Neuronal stem cell (in vitro differentiated cells): Measurements from ENCODE around the gene OR5K2. TPM values are rescaled to one million over a fixed set of nuclear protein-coding genes. Genes with fewer than 3 reads are reported as not detected.

Experiments
- DNase-seq: peaks from one replicate; pipeline ENCODE4 v3.0.0-alpha.2; 2013; ENCODE audit warnings: low spot score
- H2AFZ ChIP-seq: one replicate; pipeline ENCODE4 v1.6.1; 2013; ENCODE audit warnings: mild to moderate bottlenecking, low read length, inconsistent platforms
- H2AK5ac ChIP-seq: 2 replicates; pipeline ENCODE4 v1.6.1; 2013; ENCODE audit warnings: low read depth, mild to moderate bottlenecking, inconsistent platforms, low read length, moderate library complexity, mixed read lengths
- H2BK120ac ChIP-seq: 2 replicates; pipeline ENCODE4 v1.6.1; 2013; ENCODE audit warnings: low read depth, mild to moderate bottlenecking, inconsistent platforms, low read length, moderate library complexity, mixed read lengths
- H2BK12ac ChIP-seq: one replicate; pipeline ENCODE4 v1.6.1; 2013; ENCODE audit warnings: low read length, inconsistent platforms
- H2BK15ac ChIP-seq: 2 replicates; pipeline ENCODE4 v1.6.1; 2013; ENCODE audit warnings: mild to moderate bottlenecking, low read length, inconsistent platforms, mixed read lengths
- H2BK5ac ChIP-seq: one replicate; pipeline ENCODE4 v1.6.1; 2013; ENCODE audit warnings: inconsistent platforms, mild to moderate bottlenecking, low read length, moderate library complexity
- H3K14ac ChIP-seq: one replicate; pipeline ENCODE4 v1.6.1; 2013; ENCODE audit warnings: low read length, inconsistent platforms
- H3K18ac ChIP-seq: 2 replicates; pipeline ENCODE4 v1.6.1; 2013; ENCODE audit warnings: low read length, inconsistent platforms
- H3K23ac ChIP-seq: 2 replicates; pipeline ENCODE4 v1.6.1; 2013; ENCODE audit warnings: low read depth, mild to moderate bottlenecking, mixed read lengths, low read length, inconsistent platforms; ENCODE audit not compliant: poor library complexity
- H3K27ac ChIP-seq: replicated peaks from 3 replicates; pipeline ENCODE4 v1.5.1; 2013; ENCODE audit warnings: low read length, inconsistent platforms
- H3K27me3 ChIP-seq, 3 experiments: 2 replicates each; pipeline ENCODE4 v1.6.1; 2013; ENCODE audit warnings: low read length in 3 of 3, mild to moderate bottlenecking in 2 of 3, inconsistent platforms in 1 of 3, low read depth in 1 of 3, mixed read lengths in 1 of 3, moderate library complexity in 1 of 3; ENCODE audit not compliant: control insufficient read depth in 3 of 3, insufficient read depth in 3 of 3
- H3K36me3 ChIP-seq, 2 donors: replicated peaks in 1 of 2; 2 replicates each; pipeline ENCODE4 v1.6.1; 2013; ENCODE audit warnings: low read length in 2 of 2; ENCODE audit not compliant: control insufficient read depth in 2 of 2, insufficient read depth in 2 of 2
- H3K4ac ChIP-seq: 2 replicates; pipeline ENCODE4 v1.6.1; 2013; ENCODE audit warnings: inconsistent platforms, mild to moderate bottlenecking, low read length, moderate library complexity
- H3K4me1 ChIP-seq, 2 donors: 1 replicate in 1 of 2; 2 replicates in 1 of 2; pipeline ENCODE4 v1.6.1; 2013; ENCODE audit warnings: low read length in 2 of 2, low read depth in 1 of 2; ENCODE audit not compliant: control insufficient read depth in 2 of 2, insufficient read depth in 1 of 2
- H3K4me2 ChIP-seq: one replicate; pipeline ENCODE4 v1.6.1; 2013; ENCODE audit warnings: mild to moderate bottlenecking, low read length, inconsistent platforms; ENCODE audit not compliant: insufficient read depth, poor library complexity, severe bottlenecking
- H3K4me3 ChIP-seq, 2 donors: 2 replicates each; pipeline ENCODE4 v1.5.1; 2013; ENCODE audit warnings: low read length in 2 of 2, mild to moderate bottlenecking in 2 of 2, inconsistent platforms in 1 of 2, moderate library complexity in 1 of 2
- H3K79me1 ChIP-seq: one replicate; pipeline ENCODE4 v1.6.1; 2013; ENCODE audit warnings: low read depth, mild to moderate bottlenecking, inconsistent platforms, low read length, moderate library complexity
- H3K9ac ChIP-seq: one replicate; pipeline ENCODE4 v1.6.1; 2013; ENCODE audit warnings: mild to moderate bottlenecking, low read depth, low read length, inconsistent platforms; ENCODE audit not compliant: poor library complexity
- H3K9me3 ChIP-seq, 2 donors: replicated peaks in 1 of 2; 2 replicates each; pipeline versions ENCODE3 to v1.6.1; 2013; ENCODE audit warnings: low read length in 2 of 2, mild to moderate bottlenecking in 2 of 2, inconsistent platforms in 1 of 2, low read depth in 1 of 2, mixed read lengths in 1 of 2, moderate library complexity in 1 of 2; ENCODE audit not compliant: control insufficient read depth in 2 of 2, insufficient read depth in 1 of 2
- H4K8ac ChIP-seq: one replicate; pipeline ENCODE4 v1.6.1; 2013; ENCODE audit warnings: low read depth, mild to moderate bottlenecking, inconsistent platforms, low read length, moderate library complexity
- H4K91ac ChIP-seq: one replicate; pipeline ENCODE4 v1.6.1; 2013; ENCODE audit warnings: low read length, low read depth, mild to moderate bottlenecking, inconsistent platforms; ENCODE audit not compliant: poor library complexity
- WGBS, 2 donors: extraction: QIAGEN DNeasy Blood & Tissue Kit; methylation state at CpG; one replicate each; pipeline ENCODE4 v1.1.7; 2013; ENCODE audit warnings: missing lambda C conversion rate in 2 of 2, mixed read lengths in 1 of 2; ENCODE audit not compliant: insufficient read length in 2 of 2, insufficient replicate concordance in 1 of 2; ENCODE audit errors: extremely low coverage in 2 of 2; 5-methylcytosine and 5-hydroxymethylcytosine counted together
- polyA plus RNA-seq, 2 experiments: library from polyadenylated mRNA; stranded (reverse); fragments of 200-250 nt; gene quantifications; one replicate each; pipeline ENCODE4 v1.2.3, GENCODE V29; 2013

The OR5K2 gene
- polyA plus RNA-seq (2013, experiment 1 of 2): not detected
- not detected for polyA plus RNA-seq (2013, experiment 2 of 2)

DNA sequence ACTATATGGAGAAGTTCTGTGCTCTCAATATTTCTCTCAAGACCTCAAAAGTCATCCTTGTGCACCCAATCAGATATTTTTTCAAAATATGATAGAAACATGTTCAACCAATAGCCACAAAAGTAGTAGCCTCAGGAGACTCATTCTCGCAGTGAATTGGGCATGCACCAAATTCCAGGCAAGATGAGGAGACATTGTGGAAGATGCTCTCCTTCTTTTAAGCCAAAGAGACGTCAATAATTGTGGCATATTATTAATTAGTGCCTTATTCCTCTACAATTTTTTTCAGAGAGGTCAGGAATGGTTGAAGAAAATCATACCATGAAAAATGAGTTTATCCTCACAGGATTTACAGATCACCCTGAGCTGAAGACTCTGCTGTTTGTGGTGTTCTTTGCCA lies at the start of gene OR5K2:
Gene OR5K2, plus strand, starts transcription at position 301 of the 400 bp plus-strand sequence. Its CDS starts 0 bp downstream, at position 301.
- no CpG with 5 or more reads among the region's 2 CpGs for whole genome bisulfite sequencing, 2 donors
- no peak within 1 kb of the TSS for H3K23ac ChIP-seq
- H3K4me3 ChIP-seq: no peak within 1 kb of the TSS

DNA sequence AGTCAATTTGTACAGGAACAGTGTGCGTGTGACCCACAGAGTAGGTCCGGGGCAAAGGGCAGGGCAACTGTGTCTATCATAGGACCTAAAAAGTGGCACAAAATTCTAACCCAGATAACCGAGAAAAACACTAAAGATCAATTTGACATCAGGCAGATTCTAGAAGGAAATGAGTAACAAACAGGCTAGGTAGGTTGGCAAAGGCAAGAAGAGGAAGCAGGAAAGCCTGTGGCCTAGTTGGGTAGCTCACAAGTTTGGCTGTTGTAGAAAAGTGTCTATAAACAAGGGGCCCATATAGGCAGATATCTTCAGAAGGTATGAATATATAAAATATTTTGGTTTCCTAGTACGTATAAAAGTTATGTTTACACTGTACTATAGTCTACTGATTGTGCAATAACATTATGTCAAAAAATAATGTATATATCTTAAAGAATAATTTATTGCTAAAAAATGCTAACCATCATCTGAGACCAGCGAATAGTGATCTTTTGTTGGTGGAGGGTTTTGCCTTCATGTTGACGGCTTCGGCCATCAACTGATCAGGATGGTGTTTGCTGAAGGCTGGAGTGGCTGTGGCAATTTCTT lies 47.8 kb upstream of the OR5K2 start:
- no peak overlapping the region for H2AK5ac ChIP-seq
- no peaks in the 10 kb centered on the region for H3K9me3 ChIP-seq
- no peak overlapping the region for H3K9ac ChIP-seq
- H3K14ac ChIP-seq: no peak overlapping the region
- H3K4me2 ChIP-seq: no peak overlapping the region
- no peak overlapping the region for H4K8ac ChIP-seq
- H2BK15ac ChIP-seq: no peak overlapping the region
- no peak overlapping the region for H3K23ac ChIP-seq
- H2BK5ac ChIP-seq: no peak overlapping the region
- no CpG with 5 or more reads among the region's 7 CpGs for WGBS, 2 donors
- H3K36me3 ChIP-seq: no peaks in the 10 kb centered on the region
- H4K91ac ChIP-seq: no peak overlapping the region
- no peak overlapping the region for H3K27ac ChIP-seq
- H3K18ac ChIP-seq: no peak overlapping the region
- H2AFZ ChIP-seq: no peak overlapping the region
- H2BK120ac ChIP-seq: no peak overlapping the region
- no peak overlapping the region for H3K4me3 ChIP-seq
- no peak overlapping the region for H3K4ac ChIP-seq
- no peaks in the 10 kb centered on the region for H3K79me1 ChIP-seq
- H3K27me3 ChIP-seq: no peaks in the 10 kb centered on the region
- H2BK12ac ChIP-seq: no peak overlapping the region
- no peak for DNase-seq
- peaks cover 4% of the 10 kb centered on the region in 2 donors for H3K4me1 ChIP-seq

More for the DNA sequence above, at the start of gene OR5K2:
- Histone ChIP-seq H3K4me1 (no peaks in the 10 kb centered on the region), H3K36me3 (no peaks in the 10 kb centered on the region), H3K27ac (no peak within 1 kb of the TSS), H2BK12ac (no peak within 1 kb of the TSS), H4K91ac (no peak within 1 kb of the TSS), H4K8ac (no peak within 1 kb of the TSS), H2AK5ac (no peak within 1 kb of the TSS), H3K14ac (no peak within 1 kb of the TSS), H3K4me2 (no peak within 1 kb of the TSS), H3K4ac (no peak within 1 kb of the TSS), H2BK120ac (no peak within 1 kb of the TSS), H2BK5ac (no peak within 1 kb of the TSS), H2AFZ (no peak within 1 kb of the TSS), H3K9me3 (no peaks in the 10 kb centered on the region), H3K9ac (no peak within 1 kb of the TSS), H2BK15ac (no peak within 1 kb of the TSS), H3K79me1 (no peaks in the 10 kb centered on the region), H3K18ac (no peak within 1 kb of the TSS), H3K27me3 (no peaks in the 10 kb centered on the region)
- no peak for DNase-seq

DNA sequence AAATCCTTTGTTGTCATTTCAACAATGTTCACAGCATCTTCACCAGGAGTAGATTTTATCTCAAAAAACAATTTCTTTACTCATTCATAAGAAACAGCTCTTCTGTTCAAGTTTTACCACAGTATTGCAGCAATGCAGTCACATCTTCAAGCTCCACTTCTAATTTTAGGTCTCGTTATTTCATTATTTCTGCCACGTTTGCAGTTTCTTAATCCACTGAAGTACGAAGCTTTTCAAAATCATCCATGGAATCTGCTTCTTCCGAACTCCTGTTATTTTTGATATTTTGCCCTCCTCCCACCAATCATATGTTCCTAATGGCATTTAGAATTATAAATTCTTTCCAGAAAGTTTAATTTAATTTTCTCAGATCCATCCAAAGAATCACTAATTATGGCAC lies 47.1 kb upstream of the OR5K2 start:
- Histone ChIP-seq H3K4me1 (peaks cover 4% of the 10 kb centered on the region in 2 donors), H3K4ac (no peak overlapping the region), H3K14ac (no peak overlapping the region), H3K36me3 (no peaks in the 10 kb centered on the region), H4K8ac (no peak overlapping the region), H2AFZ (no peak overlapping the region), H3K4me3 (no peak overlapping the region), H3K27me3 (no peaks in the 10 kb centered on the region), H2BK5ac (no peak overlapping the region), H2BK120ac (no peak overlapping the region), H2AK5ac (no peak overlapping the region), H3K9ac (no peak overlapping the region), H4K91ac (no peak overlapping the region), H2BK15ac (no peak overlapping the region), H3K23ac (no peak overlapping the region), H3K27ac (no peak overlapping the region), H3K9me3 (no peaks in the 10 kb centered on the region), H3K79me1 (no peaks in the 10 kb centered on the region), H2BK12ac (no peak overlapping the region), H3K4me2 (no peak overlapping the region), H3K18ac (no peak overlapping the region)
- WGBS, 2 donors: no CpG with 5 or more reads among the region's 4 CpGs
- DNase-seq: no peak

DNA sequence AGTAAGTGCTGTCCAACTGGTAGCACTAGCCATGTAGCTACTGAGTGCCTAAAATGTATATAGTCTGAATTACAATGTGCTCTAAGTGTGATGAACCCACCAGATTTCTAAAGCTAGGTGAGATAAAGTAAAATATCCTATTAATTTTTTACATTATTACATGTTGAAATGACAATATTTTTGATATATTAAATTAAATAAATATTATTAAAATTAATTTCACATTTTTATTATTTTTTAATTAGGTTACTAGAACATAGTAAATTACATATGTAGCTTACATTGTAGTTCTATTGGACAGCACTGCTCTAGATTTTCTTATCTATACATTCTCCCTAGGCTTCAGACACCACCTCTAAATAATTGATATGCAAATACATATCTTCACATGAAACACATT lies 43.7 kb upstream of the OR5K2 start:
- no peak overlapping the region for H3K27ac ChIP-seq
- H2BK15ac ChIP-seq: no peak overlapping the region
- DNase-seq: no peak
- H2AK5ac ChIP-seq: no peak overlapping the region
- H2BK5ac ChIP-seq: no peak overlapping the region
- H3K36me3 ChIP-seq: no peaks in the 10 kb centered on the region
- no peak overlapping the region for H3K4me2 ChIP-seq
- H3K9ac ChIP-seq: no peak overlapping the region
- no peaks in the 10 kb centered on the region for H3K79me1 ChIP-seq
- H3K27me3 ChIP-seq: no peaks in the 10 kb centered on the region
- H2BK120ac ChIP-seq: no peak overlapping the region
- H3K18ac ChIP-seq: no peak overlapping the region
- H2AFZ ChIP-seq: no peak overlapping the region
- no peaks in the 10 kb centered on the region for H3K9me3 ChIP-seq
- no peak overlapping the region for H3K4ac ChIP-seq
- no peak overlapping the region for H3K23ac ChIP-seq
- no peak overlapping the region for H3K14ac ChIP-seq
- no peak overlapping the region for H3K4me3 ChIP-seq
- no peak overlapping the region for H2BK12ac ChIP-seq
- H4K8ac ChIP-seq: no peak overlapping the region
- H3K4me1 ChIP-seq: no peaks in the 10 kb centered on the region
- H4K91ac ChIP-seq: no peak overlapping the region
